Activated effector memory CD4-positive, alpha-beta T cell treated with Interleukin-2 at 50 U/mL for 16 hours (primary cell): ENCODE measurements around the gene RAB3C.

ENCODE experiments used
- DNase-seq: peaks from one replicate; pipeline ENCODE4 v3.0.0-alpha.2; 2020

Gene RAB3C

GRCh38 chr5:58891086-58891970 lies 308.5 kb downstream of the RAB3C start:
- DNase-seq, result peak; percentile 41

DNA sequence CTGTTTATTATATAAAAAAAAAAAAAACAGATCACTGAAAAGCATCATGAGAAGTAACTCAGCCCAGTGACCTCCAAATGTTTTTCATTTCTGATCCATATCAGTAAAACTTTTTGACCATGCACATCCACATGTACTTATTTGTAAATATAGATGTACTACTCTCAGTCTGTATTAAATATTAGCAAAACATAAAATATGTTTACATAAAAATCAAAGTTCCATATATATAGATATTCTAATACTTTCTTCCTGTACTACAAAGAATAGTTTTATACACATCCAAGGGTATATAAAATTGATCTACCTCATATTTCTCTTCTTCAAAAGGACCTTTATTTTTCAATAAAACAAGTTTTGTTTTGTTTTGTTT lies 309.1 kb downstream of the RAB3C start:
- no peak for DNase-seq

- DNase-seq, result no peak
Measured at GRCh38 chr5:58893551-58893950, 310.7 kb downstream of the RAB3C start.

DNA sequence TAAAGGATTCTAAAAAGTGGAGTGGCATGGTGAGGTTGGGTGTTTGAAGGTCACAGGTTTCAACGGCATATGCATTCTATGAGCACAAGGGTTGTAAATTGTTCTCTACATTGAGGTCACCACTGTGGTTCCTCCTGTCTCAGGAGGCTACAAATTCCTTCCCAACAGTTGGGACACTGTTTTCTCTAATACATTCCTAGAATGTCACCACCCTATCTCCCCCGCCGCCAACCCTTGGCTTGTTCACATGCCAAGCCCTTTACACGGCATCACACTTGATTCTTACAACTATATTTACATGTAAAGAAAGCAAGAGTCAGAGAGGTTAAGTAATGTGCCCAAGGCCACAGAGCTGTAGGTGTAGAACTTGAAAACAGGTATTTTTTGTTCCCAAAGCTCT lies 315.1 kb downstream of the RAB3C start:
- no peak for DNase-seq

DNA sequence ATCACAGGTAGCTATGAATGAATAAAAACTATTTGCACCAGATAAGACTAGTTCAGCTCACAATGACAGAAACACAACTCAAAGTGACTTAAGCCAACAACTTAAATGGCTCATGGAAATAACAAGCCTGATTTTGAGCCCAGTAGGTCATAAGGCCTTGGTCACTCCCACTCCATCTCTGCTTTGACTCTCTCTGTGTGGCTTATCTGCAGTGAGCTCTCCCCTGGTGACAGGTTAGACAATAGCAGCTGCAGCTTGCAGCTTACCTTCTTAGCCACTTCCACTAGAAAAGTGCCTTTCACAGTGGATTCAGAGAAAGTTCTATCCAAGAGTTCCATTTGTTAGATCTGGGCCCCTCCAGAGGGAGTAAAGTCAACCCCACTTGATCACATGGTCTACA lies 315.7 kb downstream of the RAB3C start:
- no peak for DNase-seq

- no peak for DNase-seq
Measured at GRCh38 chr5:58901271-58901670, 318.4 kb downstream of the RAB3C start.

- no peak for DNase-seq
Measured at GRCh38 chr5:58902305-58902704, 319.4 kb downstream of the RAB3C start.

GRCh38 chr5:58902765-58903164 lies 319.9 kb downstream of the RAB3C start:
- no peak for DNase-seq

GRCh38 chr5:58904737-58905136 lies 321.9 kb downstream of the RAB3C start:
- no peak for DNase-seq

- DNase-seq, result no peak
Measured at GRCh38 chr5:58905944-58906343, 323.1 kb downstream of the RAB3C start.
